GM04503 (cell line): ENCODE results near the gene RNF157.

Experiments used
- DNase-seq: peaks from one replicate; pipeline ENCODE4 v3.0.0-alpha.2; 2012; ENCODE audit warnings: low read depth

Gene RNF157

GRCh38 chr17:76123749-76124581 is 116.3 kb downstream of the RNF157 start:
- no peak for DNase-seq

DNA sequence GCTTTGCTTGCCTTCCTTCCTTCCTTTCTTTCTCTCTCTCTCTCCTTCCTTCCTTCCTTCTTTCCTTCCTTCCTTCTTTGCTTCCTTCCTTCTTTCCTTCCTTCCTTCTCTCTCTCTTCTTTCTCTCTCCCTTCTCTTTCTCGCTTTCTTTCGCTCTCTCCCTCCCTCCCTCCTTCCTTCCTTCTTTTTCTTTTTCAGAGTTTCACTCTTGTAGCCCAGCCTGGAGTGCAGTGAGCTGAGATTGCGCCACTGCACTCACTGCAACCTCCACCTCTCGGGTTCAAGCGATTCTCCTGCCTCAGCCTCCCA is 117.1 kb downstream of the RNF157 start:
- DNase-seq, result no peak

DNA sequence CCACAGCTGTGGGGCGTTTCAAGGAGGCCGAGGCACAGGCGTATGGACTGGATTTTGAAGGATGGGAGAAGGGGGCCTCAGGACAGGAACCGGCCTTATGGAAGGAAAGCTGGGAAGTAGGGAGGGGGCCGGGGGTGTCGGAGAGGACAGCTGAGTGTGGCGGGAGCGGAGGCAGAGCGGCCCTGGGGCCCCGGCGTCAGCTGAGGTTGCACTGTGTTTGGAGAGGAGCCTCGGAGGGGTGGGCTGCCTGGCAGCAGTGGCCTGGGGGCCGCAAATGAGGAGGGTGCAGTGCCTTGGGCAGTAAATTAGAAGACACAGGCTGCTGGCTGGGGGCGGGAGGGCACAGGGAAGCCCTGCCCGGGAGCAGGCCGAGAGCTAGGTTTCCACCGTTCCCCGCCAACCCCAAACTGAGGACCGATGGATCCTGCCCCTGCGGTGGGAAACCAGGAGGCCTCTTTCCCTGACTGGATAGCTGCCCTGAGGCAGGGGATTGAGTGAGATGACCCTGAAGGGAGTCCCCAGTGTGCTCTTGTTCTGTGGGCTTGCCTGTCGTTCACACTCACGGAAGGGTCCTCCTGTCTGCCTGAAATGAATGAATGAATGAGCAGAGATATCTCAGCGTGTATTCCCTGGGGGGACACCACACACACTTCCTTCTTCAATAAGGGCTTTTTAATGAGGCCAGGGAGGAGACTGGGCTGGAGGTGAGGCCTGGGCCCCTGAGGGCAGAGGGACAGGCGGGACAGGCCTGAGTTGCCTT is 117.7 kb downstream of the RNF157 start:
- DNase-seq, result no peak

- no peak for DNase-seq
Observed at GRCh38 chr17:76121932-76122430, 118.3 kb downstream of the RNF157 start.

DNA sequence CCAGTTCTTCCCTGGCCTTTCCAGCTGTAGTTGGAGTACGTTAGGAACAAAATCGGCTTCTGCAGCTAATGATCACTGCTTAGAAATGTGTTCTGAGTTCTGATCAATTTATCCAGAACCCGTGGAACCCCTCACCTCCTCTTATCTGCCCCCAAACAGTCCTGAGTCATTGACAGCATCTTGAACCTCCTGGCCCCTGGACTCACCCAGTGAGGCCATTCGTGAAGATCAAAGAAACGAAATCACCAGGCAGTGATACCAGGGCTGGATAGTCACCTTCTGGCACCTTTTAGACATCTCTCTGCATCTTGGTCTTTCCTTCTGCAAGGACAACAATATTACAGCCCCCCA is 119.7 kb downstream of the RNF157 start:
- no peak for DNase-seq

DNA sequence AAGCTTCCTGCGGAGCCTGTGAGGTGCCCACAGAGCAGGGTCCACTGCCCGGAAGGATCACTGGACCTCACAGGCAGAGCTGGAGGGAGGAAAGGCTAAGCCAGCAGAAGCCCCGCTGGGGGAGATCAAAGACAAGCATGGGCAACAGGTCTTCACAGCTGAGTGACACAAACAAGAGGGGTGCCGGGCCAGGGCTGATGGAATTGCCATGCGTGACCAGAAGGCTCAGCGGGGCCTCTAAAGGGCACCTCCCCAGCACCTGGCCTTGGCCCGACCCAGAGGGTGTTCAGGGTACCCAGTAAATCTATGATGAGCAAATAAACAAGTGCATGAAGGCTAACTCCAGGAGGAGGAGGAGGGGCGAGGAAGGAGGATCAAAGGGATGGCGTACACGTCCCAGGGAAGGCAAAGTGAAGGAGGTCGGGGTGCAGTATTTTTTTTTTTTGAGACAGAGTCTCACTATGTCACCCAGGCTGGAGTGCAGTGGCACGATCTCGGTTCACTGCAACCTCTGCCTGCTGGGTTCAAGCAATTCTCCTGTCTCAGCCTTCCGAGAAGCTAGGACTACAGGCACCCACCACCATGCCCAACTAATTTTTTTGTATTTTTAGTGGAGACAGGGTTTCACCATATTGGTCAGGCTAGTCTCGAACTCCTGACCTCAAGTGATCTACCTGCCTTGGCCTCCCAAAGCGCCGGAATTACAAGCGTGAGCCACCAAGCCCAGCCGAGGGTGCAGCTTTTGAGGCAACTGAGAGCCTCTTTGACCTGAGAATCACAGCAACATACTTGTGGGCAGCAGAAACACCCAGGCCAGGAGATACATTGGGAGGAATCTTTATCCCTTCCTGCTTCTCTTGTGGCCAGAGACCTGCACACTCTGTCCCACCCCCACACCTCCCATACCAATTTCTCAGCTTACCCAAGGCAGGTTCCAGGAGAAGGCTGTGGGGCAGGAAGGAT is 120.6 kb downstream of the RNF157 start:
- DNase-seq, result no peak

DNA sequence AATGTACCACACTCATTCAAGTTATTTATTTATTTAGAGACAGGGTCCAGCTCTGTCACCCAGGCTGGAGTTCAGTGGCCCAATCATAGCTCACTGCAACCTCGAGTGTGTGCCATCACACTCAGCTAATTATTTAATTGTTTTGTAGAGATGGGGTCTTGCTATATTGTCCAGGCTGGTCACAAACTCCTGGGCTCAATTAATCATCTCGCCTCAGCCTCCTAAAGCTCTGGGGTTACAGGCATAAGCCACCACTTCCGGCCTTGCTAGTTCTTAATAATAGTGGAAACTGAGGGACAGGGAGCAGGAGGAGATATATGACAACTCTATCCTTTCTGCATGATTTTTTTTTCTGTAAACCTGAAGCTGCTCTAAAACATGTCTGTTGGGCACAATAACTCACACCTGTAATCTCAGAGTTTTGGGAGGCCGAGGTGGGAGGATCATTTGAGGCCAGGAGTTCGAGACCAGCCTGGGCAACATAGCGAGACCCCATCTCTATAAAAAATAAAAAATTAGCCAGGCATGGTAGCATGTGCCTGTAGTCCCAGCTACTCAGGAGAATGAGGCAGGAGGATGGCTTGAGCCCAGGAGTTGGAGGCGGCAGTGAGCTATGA is 125.0 kb downstream of the RNF157 start:
- no peak for DNase-seq

- DNase-seq, result no peak
Observed at GRCh38 chr17:76111956-76112355, 128.3 kb downstream of the RNF157 start.

DNA sequence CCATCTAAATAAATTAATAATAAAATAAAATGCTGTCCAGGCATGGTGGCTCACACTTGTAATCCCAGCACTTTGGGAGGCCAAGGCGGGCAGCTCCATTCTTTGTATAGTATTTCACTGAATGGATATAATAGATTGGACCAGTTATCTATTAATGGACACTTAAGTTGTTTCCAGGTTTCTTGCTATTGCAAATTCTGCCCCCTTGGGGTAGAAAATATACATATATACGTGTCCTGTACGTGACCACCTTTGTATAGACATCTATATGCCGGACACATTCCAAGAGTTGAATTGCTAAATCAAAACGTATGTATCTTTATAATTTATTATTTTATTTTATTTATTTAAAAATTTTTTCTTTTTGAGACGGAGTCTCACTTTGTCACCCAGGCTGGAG is 132.8 kb downstream of the RNF157 start:
- DNase-seq, result no peak

DNA sequence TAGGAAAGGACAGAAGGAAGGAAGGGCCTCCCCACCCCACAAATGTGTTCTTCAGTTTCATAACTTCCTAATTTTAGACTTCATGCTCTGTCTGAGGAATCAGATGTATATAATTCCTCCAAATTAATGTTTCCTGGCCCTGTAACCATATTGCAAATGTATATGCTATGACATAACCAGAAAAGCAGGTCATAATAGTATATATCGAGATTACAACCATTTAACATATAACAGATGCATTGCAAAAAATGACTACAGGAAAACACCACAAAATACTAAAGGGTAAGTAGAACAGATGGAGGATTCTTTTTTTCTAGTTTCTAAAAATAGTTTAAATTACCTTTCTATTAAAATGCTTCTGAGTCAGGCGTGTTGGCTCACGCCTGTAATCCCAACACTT is 133.6 kb downstream of the RNF157 start:
- DNase-seq, result no peak

DNA sequence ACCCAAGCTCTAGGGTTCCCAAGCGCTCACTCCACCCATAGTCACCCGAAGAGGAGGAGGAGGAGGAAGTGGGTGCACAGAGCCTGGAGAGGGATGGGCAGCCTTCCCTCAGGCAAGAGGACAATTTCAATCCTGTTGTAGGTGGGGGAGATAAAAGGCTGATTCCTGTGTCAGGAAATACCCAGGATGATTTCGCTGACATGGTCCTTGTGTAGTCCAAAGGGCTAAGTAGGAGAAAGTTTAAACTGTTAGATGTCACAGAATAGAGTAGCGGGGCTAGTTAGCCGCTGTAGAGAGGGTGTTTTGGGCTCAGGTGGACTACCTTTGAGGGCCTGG is 135.4 kb downstream of the RNF157 start:
- no peak for DNase-seq

GRCh38 chr17:76104140-76104895 is 136.0 kb downstream of the RNF157 start:
- DNase-seq, result no peak

DNA sequence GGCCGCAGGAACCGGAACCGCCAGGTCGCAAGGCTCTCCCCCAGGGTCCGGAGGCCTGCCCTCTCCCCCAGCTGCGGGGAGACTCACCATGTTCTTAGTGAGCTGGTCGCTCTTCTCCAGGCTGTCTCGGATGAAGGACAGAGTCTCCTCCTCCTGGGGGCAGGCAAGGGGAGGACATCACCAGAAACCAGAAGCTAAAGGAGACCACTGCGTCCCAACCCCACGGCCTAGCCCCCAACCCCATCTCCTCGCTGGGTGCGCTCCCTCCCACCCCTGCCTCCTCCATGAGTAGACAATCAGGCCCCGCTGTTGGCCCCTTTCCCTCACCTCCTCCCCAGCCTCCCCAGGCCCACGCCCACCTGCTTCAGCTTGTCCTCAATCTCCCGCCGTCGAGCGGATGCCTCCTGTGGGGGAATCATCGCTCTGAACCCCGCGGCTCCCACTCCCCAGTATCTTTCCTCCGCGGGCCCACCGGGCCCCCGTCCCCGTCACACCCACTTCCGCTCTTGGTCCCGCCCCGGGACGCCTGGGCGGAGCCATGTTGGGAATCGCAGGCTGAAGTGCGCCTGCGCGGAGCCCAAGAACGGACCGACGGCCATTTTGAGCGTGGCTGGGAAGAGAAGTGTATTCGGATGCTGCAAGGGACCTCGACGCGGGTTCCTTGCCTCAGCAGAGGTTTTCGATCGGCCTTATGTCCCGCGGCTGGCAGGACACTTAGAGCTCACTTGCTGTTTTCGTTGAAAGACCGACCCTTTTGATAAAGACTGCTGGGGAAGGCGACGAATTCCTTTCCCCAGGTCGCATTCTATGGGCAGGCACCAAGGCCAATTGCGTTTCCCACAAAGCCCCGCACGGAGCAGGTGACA is 136.8 kb downstream of the RNF157 start, which contains the start of gene EXOC7:
Gene EXOC7, minus strand, starts transcription at position 514 of the 866 bp plus-strand sequence. Its CDS starts 95 bp downstream, at position 419.
- DNase-seq, result peak; percentile 53

GRCh38 chr17:76102944-76103273 is 137.4 kb downstream of the RNF157 start:
- DNase-seq, result peak; percentile 3

- DNase-seq, result no peak
Observed at GRCh38 chr17:76097716-76098295, 142.5 kb downstream of the RNF157 start.

GRCh38 chr17:76095943-76096342 is 144.3 kb downstream of the RNF157 start:
- DNase-seq, result no peak

DNA sequence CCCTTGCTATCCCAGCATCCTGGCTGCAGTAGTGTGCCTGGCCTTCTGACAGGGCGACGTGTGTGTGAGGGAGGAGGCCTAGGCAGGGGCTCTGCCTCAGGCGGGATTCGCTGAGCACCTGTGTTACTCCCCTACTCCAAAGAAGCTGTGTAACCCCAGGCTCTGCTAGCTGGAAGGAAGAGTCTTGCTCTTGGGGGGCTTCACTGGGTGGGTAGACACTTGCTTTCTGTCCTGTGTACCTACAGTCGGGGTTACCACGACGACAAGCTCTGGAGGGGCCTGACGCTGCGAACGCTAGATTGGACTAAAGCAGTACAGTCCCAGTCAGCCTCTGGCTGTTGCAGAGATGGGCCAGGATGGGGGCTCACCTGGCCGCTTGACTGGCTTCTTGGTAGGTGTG is 146.2 kb downstream of the RNF157 start:
- DNase-seq, result no peak

- no peak for DNase-seq
Observed at GRCh38 chr17:76092526-76093413, 147.5 kb downstream of the RNF157 start.
